Activated T-cell treated with anti-CD3 and anti-CD28 coated beads for 48 hours (primary cell): ENCODE results near the gene TSPAN6.

Experiments used
- DNase-seq: peaks from one replicate; pipeline ENCODE4 v3.0.0-alpha.2; 2020; ENCODE audit warnings: low read depth

Gene TSPAN6

DNA sequence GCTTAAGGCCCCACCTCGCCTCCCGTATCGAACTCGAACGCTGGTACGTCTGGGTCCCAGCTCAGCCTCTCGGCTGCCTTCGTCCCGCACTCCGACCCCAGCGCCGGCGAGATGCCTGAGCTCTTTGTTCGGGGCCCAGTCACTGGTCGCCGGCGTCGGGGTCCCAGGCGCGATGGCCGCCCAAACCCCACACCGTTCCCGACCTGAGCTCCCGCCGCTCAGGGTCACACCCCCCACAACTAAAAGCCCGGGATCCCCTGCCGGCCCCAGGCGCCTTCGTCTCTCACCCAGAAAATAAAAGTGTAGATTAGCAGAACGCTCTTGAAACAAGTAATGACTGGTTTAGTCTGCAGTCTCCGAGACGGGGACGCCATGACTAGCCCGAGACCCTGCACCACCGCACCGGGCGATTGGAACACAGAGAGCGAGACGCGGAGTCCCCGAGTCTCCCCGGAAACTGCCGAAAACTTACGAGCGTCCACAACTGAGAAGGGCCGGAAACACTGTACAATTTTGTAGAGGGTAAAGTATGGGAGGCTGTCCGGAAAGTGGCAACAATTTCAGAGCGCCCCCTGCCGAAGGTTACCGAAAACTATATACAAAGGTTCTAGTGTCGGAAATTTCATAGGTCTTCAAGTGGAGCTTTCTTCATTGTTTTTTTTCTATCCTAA, at the start of gene TSPAN6:
TSPAN6 (minus strand) TSS at position 486 of the 671 bp plus-strand sequence; CDS start at position 374, 112 bp downstream.
- peak; percentile 64 for DNase-seq

DNA sequence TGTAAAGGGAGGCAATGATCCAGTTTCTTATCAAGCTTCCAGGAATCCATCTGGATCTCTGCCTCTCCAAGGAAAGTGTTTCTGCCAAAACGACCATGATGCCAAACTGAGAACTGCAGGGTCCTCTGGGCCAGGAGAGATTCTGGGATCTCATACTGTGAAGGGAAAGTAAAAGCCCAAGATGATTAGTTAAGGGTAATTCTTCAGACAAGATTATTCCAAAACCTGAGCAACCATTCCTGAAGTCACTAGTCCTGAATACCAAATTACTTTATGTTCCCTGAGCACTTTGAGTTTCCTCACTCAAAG, 49.3 kb upstream of the TSPAN6 start:
- no peak for DNase-seq

- DNase-seq: peak; percentile 37
Measured at GRCh38 chrX:100685284-100685996, 48.8 kb upstream of the TSPAN6 start.

DNA sequence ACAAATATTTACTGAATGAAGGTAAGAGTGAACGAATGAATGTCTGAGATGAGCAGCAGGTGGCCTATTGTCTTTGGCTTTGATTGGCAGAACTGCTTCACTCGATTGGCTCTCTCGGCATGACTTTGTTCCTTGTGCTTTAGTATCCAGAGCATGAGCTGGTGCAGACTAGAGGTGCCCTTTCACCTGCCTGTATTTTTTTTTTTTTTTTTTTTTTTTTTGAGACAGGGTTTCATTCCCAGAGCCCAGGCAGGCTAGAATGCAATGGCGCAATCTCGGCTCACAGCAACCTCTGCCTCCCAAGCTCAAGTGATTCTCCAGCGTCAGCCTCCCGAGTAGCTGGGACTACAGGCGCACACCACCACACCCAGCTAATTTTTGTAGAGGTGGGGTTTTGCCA, 46.3 kb upstream of the TSPAN6 start:
- DNase-seq: no peak

DNA sequence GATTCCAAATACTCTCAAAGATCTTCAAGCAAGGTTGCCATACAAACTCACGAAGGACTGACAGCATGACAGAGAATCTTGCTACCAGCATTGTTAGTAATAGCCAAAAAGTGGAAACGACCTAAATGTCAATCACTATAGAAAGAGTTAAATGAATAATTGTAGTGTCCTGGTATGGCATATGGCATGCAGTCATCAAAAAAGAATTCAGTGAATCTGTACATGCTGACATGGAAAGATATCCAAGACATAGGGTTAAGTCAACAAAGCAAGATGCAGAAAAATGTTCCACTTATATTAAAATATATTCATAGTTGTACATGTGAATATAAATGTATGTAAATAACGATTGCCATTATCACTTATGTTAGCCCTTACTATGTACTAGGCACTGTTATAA, 45.0 kb upstream of the TSPAN6 start:
- no peak for DNase-seq

DNA sequence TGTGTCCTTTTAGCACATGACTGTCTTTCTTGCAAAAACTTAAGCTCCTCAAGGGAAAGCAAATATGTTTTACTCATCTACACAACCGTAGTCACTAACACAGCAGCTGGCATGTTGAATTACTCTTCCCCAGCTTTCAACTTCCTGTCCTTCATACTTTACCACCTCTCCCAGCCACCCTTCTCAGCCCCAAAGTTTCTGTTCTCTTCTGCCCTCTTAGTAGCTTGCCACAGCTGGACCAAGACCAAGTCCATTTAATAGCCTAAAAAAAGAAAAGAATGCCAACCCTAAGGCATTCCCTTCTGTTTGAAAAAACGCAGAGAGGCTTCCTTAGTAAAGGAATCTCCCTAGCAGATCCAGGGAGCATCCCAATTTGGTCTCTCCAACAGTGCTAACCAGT, 44.1 kb upstream of the TSPAN6 start:
- no peak for DNase-seq

DNA sequence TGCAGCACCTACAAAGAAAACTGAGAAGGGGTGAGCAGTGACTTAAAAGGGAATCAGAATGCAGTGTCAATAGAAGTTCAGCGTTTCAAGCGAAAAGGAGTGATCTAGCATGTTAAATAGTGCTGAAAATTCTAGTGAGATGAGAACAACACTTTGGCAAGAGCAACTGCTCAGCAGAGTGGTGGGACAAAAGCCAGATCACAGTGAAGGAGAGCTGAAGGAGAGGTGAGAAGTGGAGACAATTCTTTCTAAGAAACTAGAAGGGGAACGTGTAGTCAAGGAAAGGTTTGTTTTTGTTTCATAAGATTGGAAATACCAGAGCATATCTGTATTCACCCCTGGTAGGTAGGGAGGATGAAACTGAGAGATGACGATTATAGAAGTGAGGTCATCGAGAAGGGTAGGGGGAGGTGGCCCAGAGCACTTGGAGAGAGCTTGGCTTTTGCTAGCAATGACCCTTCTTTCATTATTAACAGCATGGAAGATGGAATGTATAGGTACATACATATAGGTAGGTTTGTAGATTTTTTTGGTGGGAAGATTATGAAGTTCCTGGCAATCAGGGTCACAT, 41.1 kb upstream of the TSPAN6 start:
- DNase-seq: no peak

GRCh38 chrX:100674705-100675104, 38.1 kb upstream of the TSPAN6 start:
- DNase-seq: no peak

DNA sequence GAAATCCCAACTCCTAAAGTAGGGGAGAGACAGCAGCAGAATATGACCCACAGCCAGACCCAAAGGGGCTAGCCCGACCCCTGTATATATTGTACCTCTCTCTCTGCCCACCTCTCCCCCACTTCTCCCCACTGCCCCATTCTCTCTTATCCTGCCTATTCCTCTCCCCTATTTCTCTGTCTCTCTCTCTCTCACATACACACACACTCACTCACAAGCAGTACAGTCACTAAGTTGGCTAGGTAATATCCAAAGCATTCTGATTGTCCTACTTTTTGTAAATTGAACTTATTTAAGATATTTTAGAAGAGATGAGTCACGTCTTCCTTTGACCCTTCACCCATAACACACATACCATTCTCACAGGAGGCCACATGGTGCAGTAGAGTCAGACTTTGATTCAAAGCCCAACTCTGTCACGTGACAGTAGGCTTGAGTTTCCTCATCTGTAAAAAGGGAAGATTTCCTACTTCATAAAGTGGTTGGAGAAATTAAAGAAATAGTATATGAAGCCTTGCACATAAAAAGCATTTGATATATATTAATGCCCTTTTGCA, 36.9 kb upstream of the TSPAN6 start:
- no peak for DNase-seq

DNA sequence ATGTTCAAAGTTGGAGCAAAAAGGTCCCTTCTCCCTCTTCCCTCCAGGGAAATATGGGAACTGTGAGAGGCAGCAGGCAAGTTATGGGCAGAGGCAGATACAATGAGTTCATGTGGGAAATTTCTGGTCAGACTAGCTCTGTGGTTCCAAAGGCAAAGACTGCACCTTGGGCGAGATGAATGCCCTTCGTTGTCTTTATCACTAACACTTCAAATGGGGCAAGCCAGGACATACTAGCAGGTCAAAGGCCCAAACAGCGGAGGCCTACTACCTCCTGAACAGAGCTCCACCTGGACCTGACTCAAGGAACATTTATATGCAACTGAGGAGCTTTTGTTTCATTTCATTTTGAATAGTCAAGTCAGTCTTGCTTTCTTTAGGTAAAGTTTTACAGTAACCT, 36.4 kb upstream of the TSPAN6 start:
- no peak for DNase-seq

- no peak for DNase-seq
Measured at GRCh38 chrX:100663642-100664041, 27.0 kb upstream of the TSPAN6 start.

DNA sequence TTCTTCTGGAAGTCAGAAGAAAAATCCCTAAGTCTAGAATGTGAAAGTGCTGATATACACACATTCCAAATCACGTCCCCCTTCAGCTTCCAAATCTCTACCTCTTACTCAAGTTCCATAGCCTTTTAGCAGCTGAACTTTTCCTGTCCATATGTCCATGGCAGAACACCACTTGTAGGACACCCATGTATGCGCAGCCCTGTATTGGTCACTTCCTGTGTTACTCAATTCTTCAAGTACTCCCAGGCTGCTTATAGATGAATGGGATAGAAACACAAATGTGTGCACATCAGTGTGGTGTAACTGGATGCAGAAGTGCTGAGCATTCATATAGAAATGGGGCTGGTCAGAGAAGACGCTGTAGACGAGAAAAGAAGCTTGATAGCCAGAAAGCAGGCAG, 26.2 kb upstream of the TSPAN6 start:
- DNase-seq: no peak

GRCh38 chrX:100662170-100662569, 25.6 kb upstream of the TSPAN6 start:
- no peak for DNase-seq

DNA sequence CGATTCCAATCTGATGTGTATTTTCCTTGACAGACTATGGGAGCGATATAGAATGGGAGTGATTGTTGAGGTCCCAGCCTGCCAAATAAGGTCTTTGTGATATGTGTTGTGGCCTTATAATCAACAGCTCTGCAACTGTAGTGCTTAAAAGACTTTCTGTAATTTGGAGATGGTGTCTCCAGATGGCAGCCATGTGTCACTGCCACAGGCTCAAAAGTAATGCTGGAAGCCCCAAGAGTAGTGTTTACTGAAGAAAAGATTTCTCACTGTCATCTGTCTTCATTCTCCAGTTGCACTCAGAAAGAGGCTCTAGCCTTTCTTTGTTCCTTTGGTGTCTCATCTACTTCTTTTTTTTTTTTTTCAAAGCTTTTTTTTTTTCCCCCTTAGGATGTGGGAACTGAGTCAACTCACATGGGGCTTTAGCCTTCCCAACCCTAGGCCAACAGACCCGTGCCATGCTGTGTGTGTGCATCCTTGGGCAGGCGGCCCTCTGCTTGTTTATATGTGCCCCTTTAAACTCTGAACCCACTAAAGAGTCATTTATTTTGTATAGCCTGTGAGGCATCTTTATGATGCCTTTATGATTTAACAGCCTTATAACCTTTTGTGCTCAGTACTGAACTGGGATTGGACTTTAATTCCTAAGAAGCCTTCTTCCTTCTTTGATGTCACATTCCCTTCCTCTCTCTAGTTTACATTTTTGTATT, 23.0 kb upstream of the TSPAN6 start:
- DNase-seq: no peak

DNA sequence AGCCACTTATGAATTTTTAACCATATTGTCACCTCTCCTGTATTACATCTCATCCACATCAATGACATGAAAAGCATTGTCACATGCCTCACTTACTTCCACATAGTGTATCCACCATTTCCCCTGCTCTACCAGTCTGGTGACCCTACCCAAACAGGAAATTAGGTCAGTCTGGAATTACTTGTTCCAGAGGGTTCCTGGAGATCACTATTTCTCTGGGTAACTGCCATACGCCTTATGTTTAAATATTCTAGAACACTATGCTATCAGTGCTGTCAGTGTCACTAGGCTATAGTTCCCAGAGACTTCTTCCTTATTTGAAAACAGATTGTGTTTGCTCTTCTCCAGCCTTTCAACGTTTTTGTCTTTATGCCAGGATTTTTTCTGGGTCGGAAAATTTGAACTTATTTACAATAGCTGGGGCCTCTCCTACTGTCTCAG, 22.4 kb upstream of the TSPAN6 start:
- DNase-seq: no peak

- no peak for DNase-seq
Measured at GRCh38 chrX:100654261-100654660, 17.7 kb upstream of the TSPAN6 start.

GRCh38 chrX:100652266-100652665, 15.7 kb upstream of the TSPAN6 start:
- DNase-seq: no peak

DNA sequence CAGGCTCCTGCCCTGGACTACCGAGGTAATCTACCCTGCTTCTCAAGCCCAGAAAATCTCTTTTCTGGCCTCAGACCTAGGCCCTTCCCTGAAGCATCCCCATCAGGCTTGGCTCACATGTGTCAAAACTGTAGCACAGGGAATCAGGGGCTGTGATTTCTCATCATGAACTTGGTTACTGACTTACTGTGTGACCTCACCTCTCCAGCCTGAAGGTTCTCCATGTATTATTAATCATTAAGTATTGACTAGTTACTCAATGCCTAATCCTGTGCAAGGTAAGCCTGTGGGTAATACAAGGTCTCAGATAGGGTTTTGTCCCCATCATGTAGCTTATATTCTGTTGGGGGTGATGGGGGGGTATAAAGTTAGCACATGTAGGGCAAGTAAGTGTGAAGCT, 14.2 kb upstream of the TSPAN6 start:
- no peak for DNase-seq

- DNase-seq: no peak
Measured at GRCh38 chrX:100649550-100650356, 13.1 kb upstream of the TSPAN6 start.

DNA sequence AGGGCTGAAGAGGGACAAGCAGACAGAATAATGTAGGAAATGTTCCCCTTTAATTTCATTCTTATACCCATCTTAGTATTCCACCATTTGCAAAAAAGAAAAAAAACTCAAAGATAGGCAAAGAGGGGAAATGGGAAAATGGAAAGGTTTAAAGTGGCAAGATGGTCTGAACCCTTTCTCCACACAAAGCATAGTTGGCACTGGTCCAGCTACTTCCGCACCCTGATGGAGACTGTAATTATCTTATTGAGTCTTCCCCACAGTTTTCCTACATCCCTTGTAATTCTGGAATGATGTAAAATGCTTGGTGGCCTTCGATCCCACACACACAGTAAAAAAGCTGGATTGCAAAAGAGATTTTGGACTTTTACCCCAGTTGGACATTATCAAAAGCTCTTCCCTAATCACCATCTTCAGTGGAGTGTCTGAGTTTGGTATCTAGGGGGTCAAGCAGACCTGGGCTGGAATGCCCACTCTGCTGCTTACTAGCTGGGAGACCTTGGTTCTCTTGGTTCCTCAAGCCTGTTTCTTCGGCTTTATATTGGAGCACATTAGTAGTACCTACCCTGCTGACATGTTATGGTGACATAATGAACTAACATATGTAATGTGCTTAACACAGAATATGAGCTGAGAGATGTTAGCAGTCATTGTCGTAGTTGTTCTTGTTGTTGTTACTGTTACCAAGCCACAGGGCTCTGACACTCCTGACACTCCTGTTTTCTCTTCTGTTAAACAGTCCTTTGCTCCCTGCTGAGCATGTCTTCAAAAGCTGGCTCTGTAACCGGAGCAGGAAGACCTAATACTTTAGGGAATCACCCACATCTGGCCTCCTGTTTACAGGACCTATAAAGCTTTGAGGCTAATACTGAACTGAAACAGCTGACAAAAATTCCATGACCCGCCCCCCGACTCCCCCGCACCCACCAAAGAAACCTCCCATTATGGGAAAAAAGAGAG, 12.1 kb upstream of the TSPAN6 start:
- no peak for DNase-seq

GRCh38 chrX:100647739-100648138, 11.1 kb upstream of the TSPAN6 start:
- no peak for DNase-seq
